Stimulated activated naive CD8-positive, alpha-beta T cell treated with anti-CD3 and anti-CD28 coated beads, Interleukin-15, Interleukin-2, amounts not matched to agents 100 U/mL and 50 U/mL, for 24 hours (primary cell): ENCODE results near the gene MEGF11.
A peak's percentile ranks its signal among the peaks of the same experiment; 100 is the strongest.

ENCODE experiments used
- ATAC-seq: fragments of 150-1000 bp; cut with Tn5 transposase; one replicate; pipeline ENCODE4 v1.10.0; 2021
- DNase-seq: peaks from one replicate; pipeline ENCODE4 v3.0.0; 2021

The MEGF11 gene

GRCh38 chr15:66139591-66140207 lies 113.9 kb downstream of the MEGF11 start:
- no peak for DNase-seq
- ATAC-seq: no peak

- DNase-seq (no peak), ATAC-seq (no peak)
Measured at GRCh38 chr15:66138892-66139590, 114.5 kb downstream of the MEGF11 start.

GRCh38 chr15:66138096-66138783 lies 115.3 kb downstream of the MEGF11 start:
- DNase-seq (no peak), ATAC-seq (no peak)

GRCh38 chr15:66136948-66137347 lies 116.6 kb downstream of the MEGF11 start:
- DNase-seq (no peak), ATAC-seq (no peak)

GRCh38 chr15:66135664-66136063 lies 117.9 kb downstream of the MEGF11 start:
- ATAC-seq (no peak), DNase-seq (no peak)

DNA sequence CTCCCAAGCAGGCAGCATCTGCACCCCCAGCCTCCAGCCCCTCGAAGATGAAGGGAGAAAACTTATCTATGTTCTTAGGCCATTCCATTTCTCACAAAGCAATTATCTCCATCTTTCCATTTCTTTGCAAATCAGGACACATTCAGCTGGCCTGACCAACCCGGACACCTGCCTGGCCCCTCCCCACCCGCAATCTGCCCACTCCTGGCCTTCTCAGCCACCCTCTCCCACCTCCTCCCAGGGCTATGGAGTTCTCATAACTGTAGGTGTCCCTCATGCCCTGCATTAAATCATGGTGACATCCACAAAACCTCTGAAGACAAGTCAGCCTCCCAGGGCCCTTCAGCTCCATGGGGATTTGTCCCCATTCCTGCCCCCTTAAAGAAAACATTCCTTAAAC lies 119.3 kb downstream of the MEGF11 start:
- DNase-seq (no peak), ATAC-seq (no peak)

DNA sequence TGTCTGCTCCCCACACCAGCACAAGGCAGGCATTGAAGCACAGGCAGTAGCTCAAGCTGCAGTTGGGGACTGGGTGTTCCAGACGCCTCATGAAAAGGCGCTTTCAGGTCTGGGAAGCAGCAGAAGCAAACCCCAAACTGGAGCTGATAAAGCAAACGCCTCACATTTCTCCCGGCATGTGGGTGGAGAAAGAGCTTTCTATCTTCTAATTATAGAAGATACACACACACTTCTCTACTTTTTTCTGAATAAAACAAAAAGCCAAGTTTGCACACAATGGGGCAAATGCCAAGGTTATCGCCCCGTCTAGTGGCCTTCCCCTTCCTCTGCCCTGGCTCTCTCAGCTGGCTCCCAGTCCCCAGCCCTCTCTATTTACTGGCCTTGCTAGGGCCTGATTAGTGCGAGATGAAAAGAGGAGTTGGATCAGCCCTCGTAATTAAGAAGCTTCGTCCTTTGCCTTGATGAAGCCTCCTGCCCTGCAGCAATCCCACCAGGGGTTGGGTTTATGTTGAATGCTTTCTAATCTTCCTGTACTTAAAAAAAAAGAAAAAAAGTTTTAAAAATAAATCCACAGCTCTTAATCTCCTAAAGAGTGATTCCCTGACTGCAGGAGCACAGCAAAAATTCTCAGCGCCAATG lies 120.2 kb downstream of the MEGF11 start:
- DNase-seq (no peak), ATAC-seq (no peak)

DNA sequence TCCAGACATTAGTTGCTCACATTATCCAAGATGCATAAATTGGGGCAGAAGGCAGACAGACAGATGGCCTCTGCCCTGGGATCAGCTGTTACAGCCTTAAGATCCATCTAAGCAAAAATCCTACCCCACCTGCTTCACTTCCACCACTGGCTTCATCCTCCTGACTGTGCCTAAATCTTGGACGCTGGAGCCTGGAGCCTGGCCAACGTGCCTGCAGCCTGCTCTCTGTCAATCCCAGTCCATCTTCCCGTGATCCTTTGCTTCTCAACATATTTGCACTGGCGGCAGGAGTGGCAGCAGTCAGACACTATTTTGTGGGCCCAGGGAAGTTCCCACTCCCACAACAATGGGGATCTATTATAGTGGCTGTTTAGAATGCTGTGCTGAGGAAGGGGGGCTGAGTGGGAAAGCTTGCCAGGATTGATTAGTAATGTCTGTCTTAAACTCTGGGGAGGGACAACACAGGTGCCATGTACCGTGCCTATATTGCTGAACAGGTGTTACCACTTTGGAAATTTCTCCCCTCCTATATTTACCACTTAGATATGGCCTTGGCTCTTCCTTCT lies 121.2 kb downstream of the MEGF11 start:
- ATAC-seq (no peak), DNase-seq (no peak)

GRCh38 chr15:66131831-66132230 lies 121.7 kb downstream of the MEGF11 start:
- DNase-seq: no peak
- ATAC-seq: no peak

GRCh38 chr15:66131200-66131599 lies 122.3 kb downstream of the MEGF11 start:
- DNase-seq: no peak
- ATAC-seq: no peak

- DNase-seq: no peak
- no peak for ATAC-seq
Measured at GRCh38 chr15:66130496-66131034, 123.0 kb downstream of the MEGF11 start.

- no peak for ATAC-seq
- no peak for DNase-seq
Measured at GRCh38 chr15:66129586-66129985, 124.0 kb downstream of the MEGF11 start.

DNA sequence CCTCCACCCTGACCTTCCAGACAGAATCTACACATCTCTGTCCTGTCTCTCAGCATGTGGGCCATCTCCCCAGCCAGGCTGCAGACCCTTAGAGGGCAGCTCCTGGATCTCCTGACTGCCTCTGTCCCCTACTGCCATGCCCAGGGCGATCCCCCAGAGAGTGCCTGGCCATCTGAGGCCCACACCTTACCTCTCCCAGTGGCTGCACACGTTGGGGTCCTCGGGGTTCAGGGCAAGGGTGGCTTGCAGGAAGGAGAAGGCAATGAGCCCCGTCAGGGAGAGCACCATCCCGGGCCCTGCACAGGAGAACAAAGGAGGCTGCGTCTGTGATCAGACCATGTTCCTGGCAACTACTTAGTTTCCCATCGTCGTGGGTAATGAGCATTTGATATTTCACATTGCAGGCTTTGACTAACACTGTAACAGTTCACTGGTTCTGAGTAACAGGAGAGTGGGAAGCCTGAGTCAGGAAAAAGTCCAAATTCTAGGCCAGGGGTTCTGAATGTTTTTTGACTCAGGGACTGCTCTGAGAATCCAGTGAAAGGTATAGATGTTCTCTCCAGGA lies 125.4 kb downstream of the MEGF11 start:
- ATAC-seq: no peak
- no peak for DNase-seq

DNA sequence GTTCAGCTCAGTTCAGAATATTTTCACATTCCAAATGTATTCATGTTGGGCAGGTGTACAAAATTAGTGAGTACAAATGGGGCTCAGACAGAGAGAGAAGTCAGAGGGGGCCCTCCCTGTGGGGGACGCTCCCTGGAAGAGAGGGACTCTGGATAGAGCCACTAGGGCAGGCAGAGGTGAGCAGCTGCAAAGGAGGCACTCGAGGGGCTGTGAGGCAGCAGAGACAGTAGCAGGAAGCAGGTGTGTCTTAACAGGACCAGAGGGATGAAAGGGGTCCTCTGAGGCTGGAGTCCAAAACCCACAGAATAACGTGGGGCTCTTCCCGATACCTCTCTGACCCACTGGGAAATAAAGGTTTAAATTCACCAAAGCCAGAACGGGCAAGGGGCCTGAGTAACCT lies 127.1 kb downstream of the MEGF11 start:
- no peak for ATAC-seq
- DNase-seq: no peak

DNA sequence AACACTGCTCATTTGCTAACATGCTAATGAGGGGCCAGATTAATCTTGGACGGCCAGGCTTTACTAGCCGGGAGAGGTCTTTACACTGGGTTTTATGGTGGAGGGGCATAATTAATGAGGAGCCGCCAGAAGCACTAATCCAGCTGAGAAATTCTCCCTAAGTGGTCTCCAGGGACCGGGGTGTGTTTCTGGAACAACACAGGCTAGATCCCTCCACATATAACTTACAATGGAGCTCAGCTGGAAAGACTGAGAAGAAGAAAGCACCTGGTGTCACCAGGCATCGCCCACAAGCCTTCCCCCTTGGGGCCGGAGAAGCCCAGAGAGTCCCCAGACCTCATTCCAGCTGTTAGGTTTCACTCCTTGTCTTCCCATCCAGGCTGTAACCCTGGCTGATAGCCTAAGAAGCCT lies 127.5 kb downstream of the MEGF11 start:
- DNase-seq (no peak), ATAC-seq (no peak)

GRCh38 chr15:66124651-66125050 lies 128.9 kb downstream of the MEGF11 start:
- ATAC-seq (no peak), DNase-seq (no peak)

GRCh38 chr15:66123799-66124198 lies 129.8 kb downstream of the MEGF11 start:
- ATAC-seq: no peak

GRCh38 chr15:66120422-66120821 lies 133.1 kb downstream of the MEGF11 start:
- ATAC-seq (no peak), DNase-seq (no peak)

More at GRCh38 chr15:66123799-66124198, 129.8 kb downstream of the MEGF11 start:
- DNase-seq: no peak

- ATAC-seq: no peak
- no peak for DNase-seq
Measured at GRCh38 chr15:66117841-66118240, 135.7 kb downstream of the MEGF11 start.

DNA sequence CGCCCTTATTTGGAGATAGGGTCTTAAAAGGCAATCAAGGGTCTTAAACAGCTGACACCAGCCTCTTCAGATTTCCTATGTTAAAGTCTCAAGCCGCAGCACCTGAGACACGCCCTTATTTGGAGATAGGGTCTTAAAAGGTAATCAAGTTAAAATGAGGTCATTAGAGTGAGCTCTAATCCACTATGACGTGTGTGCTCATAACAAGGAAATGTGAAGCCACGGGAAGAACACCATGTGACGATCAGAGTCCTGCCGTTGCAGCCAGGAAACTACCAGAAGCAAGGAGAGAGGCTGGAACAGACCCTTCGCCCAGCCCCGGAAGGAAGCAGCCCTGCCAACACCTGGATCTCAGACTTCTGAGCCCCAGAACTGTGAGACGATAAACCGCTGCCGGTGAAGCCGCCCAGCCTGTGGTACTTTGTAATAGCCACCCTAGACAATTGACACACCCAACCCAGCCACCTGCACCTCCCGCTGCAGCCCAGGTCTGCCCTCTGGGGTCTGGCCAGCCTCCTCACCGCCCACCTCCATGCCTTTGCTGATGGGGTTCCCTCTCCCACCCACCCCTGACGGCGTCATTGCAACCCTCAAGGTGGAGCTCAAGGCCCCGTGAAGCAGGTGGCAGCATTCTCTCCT lies 137.9 kb downstream of the MEGF11 start:
- DNase-seq: peak; percentile 10
- ATAC-seq: peak; percentile 25

GRCh38 chr15:66114863-66115425 lies 138.6 kb downstream of the MEGF11 start:
- no peak for DNase-seq
- no peak for ATAC-seq
